HG02943 (cell line): Measurements from ENCODE around the gene DHRSX.
"Not testable (repeated sequence)": the region's sequence is repeated elsewhere in the genome, so short reads cannot be mapped to it uniquely, and the experiment has no call there.

Experiments used
- ATAC-seq: cut with Tn5 transposase; IDR thresholded peaks from one replicate; pipeline ENCODE4 v1.9.1; 2021; ENCODE audit warnings: mild to moderate bottlenecking, low read depth, moderate library complexity; ENCODE audit not compliant: unreplicated experiment

DHRSX gene

DNA sequence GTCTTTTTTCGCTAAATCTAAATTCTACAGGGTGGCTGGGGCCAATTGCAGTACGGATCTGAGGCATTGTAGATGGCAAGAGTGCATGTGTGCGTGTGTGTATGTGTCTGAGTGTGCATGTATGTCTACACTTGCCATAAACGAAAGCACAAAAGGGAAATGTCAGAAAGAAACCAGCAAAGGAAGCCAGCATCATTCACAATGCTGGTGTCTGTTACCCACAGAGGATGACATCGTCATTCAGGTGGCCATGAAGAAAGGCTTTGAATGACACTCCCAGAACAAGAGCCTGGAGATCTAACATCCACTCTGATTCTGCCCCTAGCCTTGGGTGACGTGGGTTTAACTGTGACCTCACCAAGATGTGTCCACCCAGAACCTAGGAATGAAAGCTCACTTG is 124.6 kb downstream of the DHRSX start:
- no peak for ATAC-seq

DNA sequence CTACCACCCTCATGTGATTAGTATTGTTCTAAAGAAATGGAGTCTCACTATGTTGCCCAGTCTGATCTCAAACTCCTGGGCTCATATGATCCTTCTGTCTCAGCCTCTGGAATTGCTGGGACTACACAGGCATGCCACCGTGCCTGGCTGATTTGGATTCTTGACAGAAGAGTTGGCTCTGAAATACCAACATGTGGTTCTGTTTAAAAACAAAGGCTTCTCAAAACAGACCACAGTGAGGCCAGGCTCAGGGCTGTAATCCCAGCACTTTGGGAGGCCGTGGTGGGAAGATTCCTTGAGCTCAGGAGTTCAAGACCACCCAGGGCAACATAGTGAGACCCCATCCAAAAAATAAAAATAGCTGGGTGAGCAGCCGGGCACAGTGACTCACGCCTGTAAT is 126.7 kb downstream of the DHRSX start:
- no peak for ATAC-seq

DNA sequence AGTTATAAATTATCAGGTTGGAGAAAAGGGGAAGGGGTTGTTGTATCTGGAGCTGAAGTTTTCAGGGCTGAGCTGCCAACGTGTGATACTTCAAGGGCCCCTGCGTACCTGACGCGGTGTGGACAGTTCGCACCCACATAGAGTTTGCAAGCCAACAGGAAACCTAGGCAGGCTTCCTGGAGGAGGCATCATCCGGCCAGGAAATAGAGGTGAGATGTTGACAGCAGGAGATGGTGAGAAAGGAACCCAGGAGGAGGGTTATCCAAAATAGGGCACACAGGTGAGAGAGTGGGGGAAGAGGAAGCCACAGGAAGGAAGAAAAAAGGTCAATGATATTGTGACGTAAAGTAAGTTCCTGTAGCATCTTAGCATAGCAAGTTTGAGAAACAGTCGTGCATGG is 127.2 kb downstream of the DHRSX start:
- no peak for ATAC-seq

DNA sequence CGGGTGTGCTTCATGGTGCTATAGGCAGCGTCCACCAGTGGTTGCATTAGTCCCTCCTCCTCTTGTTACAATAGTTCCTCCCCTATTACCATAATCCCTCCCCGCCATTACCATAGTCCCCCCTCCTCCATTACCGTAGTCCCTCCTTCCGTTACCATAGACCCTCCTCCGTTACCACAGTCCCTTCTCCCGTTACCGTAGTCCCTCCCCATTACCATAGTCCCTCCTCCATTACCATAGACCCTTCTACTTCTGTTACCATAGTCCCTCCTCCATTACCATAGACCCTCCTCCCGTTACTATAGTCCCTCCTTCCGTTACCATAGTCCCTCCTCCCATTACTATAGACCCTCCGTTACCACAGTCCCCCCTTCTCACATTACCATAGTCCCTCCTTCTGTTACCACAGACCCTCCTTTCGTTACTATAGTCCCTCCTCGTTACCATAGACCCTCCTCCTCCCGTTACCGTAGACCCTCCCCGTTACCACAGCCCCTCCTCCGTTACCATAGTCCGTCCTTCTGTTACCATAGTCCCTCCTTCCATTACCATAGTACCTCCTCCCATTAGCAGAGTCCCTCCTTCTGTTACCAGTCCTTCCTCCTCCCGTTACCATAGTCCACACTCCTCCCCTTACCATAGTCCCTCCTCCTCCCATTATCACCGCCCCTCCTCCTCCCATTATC is 129.6 kb downstream of the DHRSX start:
- no peak for ATAC-seq

DNA sequence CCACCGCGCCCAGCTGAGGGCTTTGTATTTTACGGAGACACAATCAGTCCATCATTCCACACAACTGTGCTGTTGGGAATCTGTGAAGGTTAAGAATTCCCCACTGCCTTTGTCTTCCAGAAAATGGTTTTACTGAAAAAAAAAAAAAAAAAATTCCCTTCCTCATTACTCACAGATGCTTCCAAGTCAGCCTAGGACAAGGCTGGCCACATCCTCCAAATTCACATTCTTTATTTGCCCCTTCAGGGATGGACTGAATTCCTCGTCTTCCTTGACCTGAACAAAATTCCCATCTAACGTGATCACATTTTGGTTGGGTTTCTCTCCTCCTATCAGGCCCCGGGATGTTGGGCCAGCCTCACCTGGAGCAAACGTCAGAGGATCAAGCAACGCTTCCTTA is 130.3 kb downstream of the DHRSX start:
- ATAC-seq, result no peak

DNA sequence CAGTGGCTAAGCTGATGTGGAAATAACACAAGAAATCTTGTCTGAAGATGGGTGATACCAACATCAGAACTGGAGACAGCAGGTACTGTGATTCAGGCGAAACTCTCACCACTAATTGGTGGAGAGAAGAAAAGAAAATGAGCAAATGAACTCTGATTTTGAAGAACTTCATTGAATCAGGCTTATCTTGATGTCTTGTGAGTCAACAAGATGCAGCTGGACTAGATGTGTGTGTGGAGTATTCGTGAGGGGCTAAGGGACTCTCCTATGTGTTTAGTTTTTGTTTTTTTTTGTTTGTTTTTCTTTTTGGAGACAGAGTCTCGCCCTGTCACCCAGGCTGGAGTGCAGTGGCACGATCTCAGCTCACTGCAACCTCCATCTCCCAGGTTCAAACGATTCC is 131.6 kb downstream of the DHRSX start:
- ATAC-seq, result no peak

DNA sequence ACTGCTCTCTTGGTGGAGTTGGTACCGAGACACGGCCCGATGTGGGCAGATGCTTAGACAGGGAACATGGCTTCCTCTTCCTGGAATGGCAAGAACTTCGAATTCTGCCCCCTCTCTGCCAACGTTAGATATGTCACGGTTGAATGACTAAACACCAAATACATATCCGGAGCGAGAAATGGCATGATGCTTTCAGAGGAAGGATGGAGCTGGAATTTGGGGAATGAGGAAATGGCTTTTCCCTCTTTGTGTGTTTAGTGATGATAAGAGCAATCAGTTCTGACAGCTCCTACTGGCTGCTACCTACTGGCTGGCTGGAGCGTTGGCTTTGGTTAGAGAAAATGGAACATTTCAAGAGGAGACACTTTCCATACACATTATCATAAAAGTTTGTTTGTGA is 140.0 kb downstream of the DHRSX start:
- ATAC-seq, result no peak

DNA sequence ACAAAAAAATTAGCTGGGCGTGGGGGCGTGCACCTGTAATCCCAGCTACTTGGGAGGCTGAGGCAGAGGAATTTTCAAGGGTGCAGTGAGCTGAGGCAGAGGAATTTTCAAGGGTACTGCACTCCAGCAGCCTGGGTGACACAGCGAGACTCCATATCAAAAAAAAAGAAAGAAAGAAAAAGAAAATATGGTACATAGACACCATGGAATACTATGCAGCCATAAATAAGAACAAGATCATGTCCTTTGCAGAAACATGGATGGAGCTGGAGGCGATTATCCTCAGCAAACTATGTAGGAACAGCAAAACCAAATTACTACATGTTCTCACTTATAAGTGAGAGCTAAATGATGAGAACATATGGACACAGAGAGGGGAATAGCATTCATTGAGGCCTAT is 141.3 kb downstream of the DHRSX start:
- not testable (repeated sequence) for ATAC-seq

DNA sequence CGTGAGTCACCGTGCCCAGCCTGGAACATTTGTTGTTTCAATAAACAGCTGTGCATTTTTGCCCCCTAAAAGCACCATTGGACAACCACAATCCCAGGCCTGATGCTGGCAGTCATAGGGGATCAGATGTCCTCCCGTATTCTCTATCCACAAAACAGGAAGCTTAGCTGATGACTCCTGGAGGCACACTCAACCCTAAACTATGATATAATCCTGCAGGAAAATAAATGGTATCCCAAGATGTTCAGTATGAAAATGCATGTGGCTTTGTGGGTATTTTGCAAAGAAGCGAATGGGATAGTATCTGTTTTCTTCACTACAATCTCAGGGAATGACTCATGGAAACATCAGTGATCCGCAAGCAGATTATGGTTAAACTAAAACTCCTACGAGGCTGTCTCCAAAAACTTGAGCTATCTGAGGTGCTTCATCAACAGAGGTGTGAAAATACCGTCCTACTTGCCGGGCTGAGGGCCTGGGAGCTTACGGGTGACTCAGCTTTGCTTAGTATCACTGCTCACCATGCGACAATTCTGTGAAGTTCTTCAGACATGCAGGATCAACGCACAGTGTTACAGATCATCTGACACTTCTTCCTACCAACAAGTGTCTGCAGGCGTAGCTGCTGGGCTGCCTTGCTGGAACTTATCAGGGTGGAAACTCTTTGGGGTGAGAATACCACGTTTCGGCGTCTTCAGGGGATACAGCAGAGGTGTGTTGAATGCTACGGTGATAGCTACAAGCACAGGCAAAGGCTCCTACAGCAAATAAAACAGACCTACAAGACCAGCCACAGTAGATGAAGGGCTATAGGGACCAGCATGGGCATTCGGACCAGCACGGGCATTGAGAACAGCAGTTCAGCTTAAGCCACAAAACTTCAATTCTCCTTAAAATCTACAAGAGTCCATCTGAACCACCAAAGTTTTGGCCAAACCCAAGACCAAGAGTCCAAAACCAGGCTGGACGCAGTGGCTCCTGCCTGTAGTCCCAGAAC is 148.5 kb downstream of the DHRSX start:
- ATAC-seq, result no peak

DNA sequence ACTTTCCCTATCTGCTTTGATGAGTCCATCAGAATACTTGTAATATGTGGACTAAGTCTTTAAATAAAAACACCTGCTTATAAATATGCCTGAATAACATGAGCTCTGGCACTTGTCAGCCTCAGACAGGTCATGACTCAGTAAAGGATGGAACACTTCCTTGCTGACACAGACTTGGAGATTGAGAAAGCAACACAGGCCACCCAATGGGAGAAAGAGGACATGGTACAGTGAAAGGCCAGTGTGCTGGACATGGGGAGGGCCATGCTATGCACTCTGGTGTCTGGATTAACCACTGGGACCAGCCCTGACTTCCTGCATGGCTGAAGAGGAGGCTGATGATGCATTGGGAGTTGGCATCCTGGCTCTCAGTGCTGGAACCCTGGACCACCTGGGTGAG is 149.5 kb downstream of the DHRSX start:
- ATAC-seq, result no peak

DNA sequence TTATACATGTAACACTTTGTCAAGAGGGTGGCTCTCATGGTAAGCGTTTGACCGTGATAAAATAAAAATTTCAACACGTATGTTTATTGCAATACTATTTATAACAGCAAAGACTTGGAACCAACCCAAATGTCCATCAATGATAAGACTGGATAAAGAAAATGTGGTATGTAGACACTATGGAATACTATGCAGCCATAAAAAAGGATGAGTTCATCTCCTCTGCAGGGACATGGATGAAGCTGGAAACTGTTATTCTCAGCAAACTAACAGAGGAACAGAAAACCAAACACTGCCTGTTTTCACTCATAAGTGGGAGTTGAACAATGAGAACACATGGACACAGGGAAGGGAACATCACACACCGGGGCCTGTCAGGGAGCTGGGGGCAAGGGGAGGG is 150.1 kb downstream of the DHRSX start:
- ATAC-seq, result not testable (repeated sequence)

DNA sequence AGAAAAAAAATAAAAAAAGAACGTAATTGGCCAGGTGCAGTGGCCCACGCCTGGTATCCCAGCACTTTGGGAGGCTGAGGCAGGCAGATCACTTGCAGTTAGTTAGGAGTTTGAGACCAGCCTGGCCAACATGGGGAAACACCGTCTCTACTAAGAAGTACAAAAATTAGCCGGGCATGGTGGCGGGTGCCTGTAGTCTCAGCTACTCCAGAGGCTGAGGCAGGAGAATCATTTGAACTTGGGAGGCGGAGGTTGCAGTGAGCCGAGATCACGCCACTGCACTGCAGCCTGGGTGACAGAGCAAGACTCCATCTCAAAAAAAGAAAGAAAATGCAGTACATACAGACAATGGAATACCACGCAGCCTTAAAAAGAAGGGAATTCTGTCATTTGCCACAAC is 150.7 kb downstream of the DHRSX start:
- not testable (repeated sequence) for ATAC-seq

DNA sequence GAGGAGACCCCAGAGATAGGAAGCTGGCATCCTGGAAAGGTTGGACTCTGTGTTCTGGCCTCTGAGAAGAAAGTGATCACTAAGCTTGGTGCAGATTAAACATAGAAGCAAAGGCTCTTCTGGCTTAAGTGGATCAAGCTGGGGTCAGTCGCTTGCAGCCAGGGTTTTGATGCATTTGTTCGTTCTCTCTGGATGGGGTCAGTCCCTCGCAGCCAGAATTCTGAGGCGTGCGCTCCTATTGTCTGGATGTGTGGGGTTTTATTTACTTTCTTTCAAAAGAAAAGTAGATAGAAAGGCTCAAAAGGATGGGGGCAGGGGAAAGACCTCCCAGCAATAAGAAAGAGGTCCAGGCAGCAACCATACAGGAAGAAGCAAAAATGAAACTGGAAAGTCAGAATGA is 152.6 kb downstream of the DHRSX start:
- ATAC-seq, result no peak

DNA sequence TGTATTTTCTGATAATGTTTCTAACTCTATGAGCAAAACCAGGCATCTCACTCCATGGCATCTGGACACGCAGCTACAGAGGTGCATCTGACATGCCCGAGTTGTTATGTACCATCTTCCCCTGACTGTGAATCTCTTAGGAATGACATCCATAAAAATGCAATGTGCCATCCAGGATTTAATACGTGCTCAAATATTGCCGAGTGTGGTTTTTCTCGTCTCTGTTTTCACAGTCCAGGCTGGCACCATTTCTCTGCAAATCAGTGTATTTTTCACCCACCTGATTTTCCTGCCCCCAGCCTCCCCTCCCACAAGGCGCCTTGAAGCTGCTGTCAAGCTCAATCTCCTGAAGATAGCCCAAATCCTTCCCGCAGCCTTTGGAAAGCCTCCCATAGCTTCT is 154.6 kb downstream of the DHRSX start:
- ATAC-seq, result no peak

DNA sequence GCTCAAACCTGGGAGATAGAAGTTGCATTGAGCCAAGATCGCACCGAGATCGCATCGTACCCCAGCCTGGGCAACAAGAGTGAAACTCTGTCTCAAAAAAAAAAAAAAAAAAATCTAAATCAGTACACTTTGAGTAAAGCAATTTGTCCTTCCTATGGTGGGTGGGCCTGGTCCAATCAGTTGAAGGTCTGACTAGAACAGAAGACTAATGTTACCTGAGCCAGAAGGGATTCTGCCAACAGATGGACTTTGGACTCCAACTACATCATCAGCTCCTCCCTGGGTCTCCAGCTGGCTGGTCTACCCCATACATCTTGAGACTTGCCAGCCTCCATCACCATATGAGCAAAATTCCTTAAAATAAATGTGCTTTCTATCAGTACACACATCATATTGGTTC is 155.2 kb downstream of the DHRSX start:
- no peak for ATAC-seq

DNA sequence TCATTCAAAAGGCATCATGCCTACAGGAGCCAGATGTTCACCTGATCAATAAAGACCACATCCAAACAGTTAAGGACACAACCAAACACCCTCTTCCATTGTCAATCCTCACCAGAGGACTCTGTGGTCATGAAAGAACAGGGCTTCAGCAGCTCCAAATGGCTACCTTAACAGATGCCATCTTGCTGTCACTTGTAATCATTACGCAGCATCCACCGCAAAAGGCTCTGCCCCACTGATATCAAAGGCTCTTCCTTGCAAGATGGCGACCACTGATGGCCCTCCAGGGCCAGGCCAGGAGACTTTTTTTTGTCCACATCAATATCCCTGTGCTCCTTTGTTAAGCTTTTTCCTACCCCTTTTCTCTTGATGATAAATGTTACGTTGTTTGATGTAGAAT is 157.4 kb downstream of the DHRSX start:
- no peak for ATAC-seq

DNA sequence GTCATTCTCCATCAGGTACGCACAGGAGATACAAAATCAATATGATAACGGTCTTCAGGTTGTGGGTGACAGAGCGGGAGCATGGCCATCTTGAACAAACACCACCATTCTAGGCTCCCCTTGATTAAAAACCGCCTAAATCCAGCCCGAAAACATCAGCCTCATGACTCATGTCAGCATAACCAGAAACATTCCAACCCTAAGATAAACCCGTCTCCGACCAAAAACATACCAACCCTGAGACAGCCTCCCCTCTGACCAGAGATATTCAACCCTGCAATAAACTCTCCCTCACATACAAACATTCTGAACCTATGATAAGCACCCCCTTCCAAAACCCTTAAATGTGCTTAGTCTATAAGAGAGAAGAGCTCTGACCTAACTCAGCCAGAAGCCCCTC is 157.9 kb downstream of the DHRSX start:
- ATAC-seq, result no peak

DNA sequence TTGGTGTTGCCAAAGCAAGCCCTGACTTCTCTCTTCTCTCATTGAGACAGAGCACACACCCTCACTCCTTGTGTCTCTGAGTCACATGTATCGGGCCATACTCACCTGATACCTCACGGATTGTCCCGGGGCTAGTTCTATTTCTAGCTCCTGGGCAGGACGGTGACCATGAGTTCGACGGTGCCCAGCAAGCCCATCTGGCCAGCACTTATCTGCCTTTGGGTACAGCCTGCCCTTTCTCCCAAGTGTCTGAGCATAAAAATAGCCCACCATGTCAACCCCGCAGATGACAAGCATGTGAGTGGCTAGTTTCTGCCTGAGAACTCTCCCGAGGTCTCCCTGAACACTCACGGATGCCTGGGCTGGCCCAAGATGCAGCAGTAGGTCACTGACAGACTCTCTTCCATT is 158.5 kb downstream of the DHRSX start:
- ATAC-seq, result no peak

DNA sequence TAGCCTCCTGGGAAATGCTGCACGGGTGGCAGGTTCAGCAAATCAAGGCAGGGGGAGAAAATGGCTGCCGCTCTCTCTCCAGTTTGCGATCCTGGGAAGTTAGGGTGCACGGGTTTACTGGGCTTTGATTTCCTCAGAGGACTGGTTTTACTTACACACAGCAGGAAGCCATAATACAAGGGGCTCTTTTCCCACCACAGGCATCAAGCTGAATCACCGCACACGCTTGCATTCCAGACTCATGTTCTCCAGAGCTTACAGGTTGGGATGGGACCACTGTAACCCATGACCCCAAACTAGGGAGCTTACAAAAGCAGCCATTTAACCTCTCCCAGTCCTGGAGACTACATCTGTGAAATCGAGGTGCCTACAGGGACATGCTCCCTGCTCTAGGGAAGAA is 159.8 kb downstream of the DHRSX start:
- ATAC-seq, result no peak

DNA sequence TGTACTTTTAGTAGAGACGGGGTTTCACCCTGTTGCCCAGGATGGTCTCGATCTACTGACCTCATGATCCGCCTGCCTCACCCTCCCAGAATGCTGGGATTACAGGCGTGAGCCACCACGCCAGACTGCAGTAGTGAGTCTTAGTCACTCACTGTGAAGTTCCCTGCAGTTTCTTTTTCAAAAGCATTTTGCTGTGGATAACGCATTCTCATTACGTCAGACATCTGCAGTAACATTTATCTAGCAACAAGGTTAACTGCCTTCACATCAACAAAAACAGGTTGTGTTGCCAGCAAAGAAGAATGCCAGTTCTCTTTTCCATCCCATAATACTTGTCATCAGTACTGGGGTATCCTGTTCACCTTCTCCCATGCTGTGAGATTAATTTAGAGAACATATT is 164.6 kb downstream of the DHRSX start:
- no peak for ATAC-seq

DNA sequence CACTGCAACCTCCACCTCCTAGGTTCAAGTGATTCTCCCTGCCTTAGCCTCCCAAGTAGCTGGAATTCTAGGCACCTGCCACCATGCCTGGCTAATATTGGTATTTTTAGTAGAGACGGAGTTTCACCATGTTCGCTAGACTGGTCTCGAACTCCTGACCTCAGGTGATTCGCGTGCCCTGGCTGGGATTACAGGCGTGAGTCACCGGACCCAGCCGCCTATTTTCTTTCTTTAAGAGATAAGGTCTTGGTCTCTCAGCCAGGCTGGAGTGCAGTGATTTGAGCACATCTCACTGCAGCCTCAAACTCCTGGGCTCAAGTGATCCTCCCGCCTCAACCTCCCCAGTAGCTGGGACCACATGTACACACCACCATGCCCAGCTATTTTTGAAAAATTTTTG is 166.5 kb downstream of the DHRSX start:
- no peak for ATAC-seq

DNA sequence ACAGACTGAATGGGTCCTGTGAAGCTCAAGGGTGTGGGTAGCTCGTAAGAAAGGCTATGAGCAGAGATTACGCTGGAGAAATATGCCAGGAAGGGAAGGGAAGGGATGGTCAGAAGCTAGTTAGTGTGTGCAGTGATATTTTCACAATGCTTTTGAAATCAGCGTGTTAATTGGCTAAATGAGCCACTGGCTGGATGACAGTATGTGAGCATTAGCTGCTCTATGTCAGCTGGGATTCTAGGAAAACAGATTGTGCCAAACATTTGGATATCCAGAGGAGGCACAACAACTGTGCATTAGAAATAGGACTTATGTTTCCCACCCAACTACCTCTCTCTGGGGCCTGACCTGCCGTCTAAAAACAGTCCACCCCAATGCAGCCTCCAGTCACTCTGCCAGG is 168.5 kb downstream of the DHRSX start:
- ATAC-seq, result no peak
